Mesenteric fat pad (tissue), 1 donor: ENCODE data around the gene TIMM44. TPM values are rescaled to one million over a fixed set of nuclear protein-coding genes. Genes with fewer than 3 reads are reported as not detected.
"Not testable (repeated sequence)": the region's sequence is repeated elsewhere in the genome, so short reads cannot be mapped to it uniquely, and the experiment has no call there.

Source experiments
- DNase-seq: peaks from one replicate; pipeline ENCODE4 v3.0.0-alpha.2; 2020; ENCODE audit warnings: low spot score
- total RNA-seq: library from RNA; stranded (reverse); fragmentation: NEBNext Ultra II Directional; extraction: Animal tissue kit (Norgen Biotek cat#: 25700); gene quantifications from one replicate; pipeline ENCODE4 v1.2.1, GENCODE V29; 2021
- donor health status: DM: yes; HTN: yes; CAD: no.

Gene TIMM44
- total RNA-seq, 1 donor from 2014 or later = 48.9 TPM

- DNase-seq = no peak
Measured at GRCh38 chr19:7926021-7926726, 17.3 kb downstream of the TIMM44 start, which contains the start of gene CTXN1. TSS of gene CTXN1 (minus strand) at chr19:7926135. CDS start at chr19:7925538, 597 bp downstream.

DNA sequence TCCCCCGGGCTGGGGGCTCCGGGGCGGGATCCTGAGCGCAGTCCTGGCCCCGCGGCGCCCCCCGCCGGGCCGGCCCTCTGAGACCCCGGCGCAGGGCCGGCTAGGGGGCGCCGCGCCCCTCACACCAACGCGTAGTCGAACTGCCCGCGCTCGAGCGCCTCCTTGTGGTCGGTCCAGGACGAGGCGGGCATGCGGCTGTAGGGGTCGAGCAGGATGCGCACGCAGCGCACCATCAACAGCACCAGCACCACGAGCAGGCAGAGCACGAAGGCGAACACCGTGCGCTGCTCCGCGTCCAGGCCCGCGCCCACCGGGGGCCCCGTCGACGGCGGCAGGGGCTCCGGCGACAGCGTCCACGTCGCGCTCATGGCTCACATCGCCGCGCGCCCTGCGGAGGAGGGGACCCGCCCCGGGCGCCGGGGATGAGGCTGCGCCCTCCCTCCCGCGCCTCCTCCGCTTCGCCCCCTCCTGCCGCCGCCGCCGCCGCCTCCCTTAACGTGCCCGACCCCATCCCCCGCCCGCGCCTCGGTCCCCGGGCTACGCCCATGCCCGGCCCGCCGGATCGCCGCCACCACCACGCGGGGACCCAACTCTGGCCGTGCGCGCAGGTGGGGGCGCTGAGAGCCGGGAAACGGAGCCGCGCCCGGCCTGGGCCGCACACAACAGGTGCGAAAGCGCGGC lies 18.2 kb downstream of the TIMM44 start:
- no peak for DNase-seq

DNA sequence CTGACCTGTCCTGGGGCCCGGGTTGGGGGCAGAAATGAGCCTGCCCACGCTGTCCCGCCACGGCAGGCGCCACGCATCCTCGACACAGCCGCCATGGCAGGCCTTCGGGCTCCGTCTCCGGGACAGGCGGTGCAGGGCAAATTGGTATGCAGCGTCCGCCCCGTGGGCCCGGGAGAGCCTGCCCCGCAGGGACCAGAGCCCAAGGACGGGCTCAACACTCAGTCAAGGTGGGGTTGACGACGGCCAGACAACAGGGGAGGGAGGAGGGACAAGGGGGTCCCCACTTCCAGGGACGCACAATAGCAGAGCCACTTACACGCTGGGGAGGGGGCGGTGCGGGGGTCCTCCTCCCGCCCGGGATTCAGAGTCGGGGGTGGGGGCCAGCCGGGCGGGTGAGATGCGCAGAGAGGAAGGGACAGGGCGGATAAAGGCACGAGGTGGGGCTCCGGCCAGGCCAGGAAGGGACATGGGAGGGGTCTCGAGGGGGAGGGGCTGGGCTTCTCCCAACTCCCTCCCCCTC lies 18.8 kb downstream of the TIMM44 start:
- DNase-seq = no peak

DNA sequence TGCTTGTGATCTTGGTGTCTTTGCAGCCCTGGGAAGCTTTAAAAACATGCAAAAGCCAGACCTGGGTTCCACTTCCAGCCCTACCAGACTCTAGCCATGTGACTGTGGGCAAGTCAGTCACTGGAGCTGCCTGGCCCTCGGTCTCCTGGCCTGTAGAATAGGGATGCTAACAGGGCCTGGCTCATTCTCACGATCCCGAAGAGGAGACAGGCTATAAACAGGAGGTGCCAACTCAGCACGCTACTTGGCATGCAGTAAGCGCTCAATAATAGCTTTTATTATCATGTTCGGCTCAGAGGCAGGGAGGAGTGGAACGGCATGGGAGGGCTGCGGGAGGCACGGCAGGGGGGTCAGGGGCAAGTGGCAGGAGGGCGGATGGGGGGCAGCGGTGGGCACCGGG lies 19.2 kb downstream of the TIMM44 start:
- DNase-seq = no peak

GRCh38 chr19:7923295-7924191 lies 19.9 kb downstream of the TIMM44 start:
- DNase-seq = no peak

- DNase-seq = no peak
Measured at GRCh38 chr19:7922836-7923195, 20.6 kb downstream of the TIMM44 start.

DNA sequence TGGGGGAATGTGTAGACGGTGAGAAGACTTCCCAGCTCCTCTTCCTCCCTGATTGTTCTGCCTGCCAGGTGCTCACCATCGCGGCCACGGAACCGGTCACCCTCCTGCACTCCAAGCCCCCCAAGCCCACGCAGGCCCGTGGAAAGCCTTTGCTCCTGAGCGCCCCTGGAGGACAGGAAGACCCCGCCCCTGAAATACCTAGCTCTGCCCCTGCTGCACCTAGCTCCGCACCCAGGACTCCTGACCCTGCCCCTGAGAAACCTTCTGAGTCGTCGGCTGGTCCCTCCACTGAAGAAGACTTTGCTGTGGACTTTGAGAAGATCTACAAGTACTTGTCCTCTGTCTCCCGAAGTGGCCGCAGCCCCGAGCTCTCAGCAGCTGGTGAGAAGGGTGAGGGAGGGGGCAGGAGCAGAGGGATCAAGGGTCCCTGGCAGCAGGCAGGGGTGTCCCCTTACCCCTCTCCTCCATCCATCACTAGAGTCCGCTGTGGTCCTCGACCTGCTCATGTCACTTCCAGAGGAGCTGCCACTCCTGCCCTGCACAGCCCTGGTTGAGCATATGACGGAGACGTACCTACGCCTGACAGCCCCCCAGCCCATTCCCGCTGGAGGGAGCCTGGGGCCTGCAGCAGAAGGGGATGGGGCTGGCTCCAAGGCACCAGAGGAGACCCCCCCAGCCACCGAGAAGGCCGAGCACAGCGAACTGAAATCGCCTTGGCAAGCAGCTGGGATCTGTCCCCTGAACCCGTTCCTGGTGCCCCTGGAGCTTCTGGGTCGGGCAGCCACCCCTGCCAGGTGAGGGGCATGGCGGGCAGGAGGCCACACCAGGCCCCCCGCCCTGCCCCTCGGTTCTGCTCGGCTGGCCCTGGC lies 21.3 kb downstream of the TIMM44 start:
- DNase-seq = no peak

DNA sequence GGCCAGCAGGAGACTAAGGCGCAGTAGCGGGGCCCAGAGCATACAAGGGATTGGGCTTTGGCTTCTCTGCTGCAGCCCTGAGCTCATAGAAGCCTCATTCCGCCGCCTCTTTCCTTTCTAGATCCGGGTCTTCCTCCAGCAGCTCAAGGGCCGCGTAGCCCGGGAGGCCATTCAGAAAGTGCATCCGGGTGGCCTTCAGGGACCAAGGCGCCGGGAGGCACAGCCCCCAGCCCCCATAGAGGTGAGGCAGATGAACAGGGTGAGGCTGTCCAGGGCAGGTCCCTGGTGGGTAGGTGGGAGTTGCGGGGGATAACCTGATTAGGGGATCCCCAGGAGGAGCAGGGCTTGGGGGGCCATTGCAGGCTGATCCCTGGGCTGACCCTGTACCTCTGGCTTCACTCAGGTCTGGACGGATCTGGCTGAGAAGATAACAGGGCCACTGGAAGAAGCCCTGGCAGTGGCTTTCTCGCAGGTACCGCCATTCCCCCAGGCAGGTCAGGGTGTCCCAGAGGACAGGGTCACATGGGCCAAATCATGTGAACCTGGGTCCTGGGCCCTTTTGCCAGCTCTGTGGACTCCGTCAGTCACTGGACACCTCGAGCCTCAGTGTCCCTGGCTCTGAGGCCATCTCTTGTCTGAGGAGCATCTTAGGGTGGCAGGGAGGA lies 22.0 kb downstream of the TIMM44 start:
- DNase-seq = no peak

- peak; percentile 100 for DNase-seq
Measured at GRCh38 chr19:7920519-7921301, 22.8 kb downstream of the TIMM44 start.

- DNase-seq = peak; percentile 98
Measured at GRCh38 chr19:7919610-7920518, 23.6 kb downstream of the TIMM44 start, which contains the start of gene SNAPC2. TSS of gene SNAPC2 (plus strand) at chr19:7920338. CDS start at chr19:7920367, 29 bp downstream.

- DNase-seq = no peak
Measured at GRCh38 chr19:7918615-7919421, 24.6 kb downstream of the TIMM44 start.

- not testable (repeated sequence) for DNase-seq
Measured at GRCh38 chr19:7918062-7918614, 25.3 kb downstream of the TIMM44 start.

DNA sequence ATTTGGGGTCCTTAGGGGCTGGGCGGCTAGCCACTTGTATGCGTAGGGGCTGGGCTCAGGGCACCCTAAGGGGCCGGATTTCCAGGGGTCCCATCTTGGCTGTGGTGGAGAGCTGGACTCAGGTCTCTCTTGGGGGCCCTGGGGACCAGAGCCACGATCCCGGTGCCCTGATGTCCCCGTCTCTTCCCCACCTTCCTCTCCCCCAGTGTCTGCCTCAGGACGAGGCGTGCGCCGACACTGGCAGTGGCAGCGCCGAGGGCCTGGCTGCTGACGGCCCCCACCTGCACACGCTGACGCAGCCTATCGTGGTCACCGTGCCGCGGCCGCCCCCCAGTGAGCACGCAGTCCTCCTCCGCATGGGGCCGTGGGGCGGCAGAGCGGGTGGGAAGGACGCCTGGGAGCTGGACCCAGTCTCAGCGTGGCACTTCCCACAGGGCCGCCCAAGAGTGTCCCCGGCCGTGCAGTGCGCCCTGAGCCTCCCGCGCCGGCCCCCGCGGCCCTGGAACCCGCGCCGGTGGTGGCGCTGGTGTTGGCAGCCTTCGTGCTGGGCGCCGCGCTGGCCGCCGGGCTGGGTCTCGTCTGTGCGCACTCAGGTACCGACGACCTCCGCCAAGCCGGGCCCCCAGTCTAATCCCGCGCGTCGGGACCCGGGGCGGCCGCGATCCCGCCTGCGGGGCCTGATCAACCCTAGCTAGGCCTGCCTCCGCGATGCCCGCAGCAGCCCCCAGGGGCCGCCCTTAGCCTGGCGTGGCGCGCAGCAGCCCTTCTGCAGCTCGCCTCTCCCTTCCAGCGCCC lies 26.0 kb downstream of the TIMM44 start:
- no peak for DNase-seq

DNA sequence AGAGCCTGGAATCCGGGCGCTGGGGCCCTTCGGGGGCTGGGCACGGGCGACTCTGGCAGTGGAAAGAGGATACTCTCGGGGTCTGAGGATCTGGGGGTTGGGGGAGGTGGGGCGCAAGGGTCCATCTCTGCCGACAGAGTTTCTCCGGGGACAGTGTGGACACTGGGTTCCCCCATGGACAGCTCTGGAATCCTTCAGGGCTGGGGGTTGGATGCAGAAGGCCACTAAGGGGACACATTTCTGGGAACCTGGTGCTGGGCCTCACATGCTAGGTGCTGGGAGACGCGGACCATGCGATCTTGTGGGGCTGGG lies 26.6 kb downstream of the TIMM44 start:
- no peak for DNase-seq

DNA sequence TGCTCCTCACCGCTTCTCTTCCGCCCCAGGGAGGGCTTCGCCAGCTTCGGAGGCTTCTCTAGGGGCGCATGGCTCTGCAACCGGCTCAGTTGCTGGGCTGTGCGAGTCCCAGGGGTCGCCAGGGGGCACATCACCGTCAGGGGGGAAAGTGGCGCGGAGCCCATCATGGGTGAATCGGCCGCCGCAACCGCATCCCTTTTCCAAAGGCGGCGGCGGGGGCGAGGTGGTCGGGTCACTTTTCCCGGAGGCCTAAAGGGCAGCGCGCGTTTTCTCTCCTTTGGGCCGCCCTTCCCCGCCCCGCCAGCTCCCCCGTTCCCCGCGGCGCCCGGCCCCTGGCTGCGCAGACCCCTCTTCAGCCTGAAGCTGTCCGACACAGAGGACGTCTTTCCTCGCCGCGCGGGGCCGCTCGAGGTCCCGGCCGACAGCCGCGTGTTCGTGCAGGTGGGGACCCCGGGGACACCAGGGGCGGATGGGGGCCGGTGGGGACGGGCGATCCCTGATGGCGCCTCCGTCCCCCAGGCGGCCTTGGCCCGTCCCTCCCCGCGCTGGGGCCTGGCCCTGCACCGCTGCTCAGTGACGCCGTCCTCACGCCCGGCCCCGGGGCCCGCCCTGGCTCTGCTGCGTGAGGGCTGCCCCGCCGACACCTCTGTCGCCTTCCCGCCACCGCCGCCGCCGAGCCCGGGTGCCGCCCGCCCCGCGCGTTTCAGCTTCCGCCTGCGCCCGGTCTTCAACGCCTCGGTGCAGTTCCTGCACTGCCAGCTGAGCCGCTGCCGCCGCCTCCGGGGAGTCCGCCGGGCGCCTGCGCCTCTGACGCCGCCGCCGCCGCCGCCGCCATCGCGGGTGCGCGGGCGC lies 27.1 kb downstream of the TIMM44 start:
- no peak for DNase-seq
